OCI-LY7 (cell line): ENCODE data around the gene CARD19. TPM values are rescaled to one million over a fixed set of nuclear protein-coding genes. Genes with fewer than 3 reads are reported as not detected.

Source experiments
- BruUV-seq: library from RNA; stranded (reverse); fragments of 400-500 nt; replicated peaks from 2 replicates; lab custom pipeline; 2021; lab: Mats Ljungman, UMichigan
- CTCF ChIA-PET: fragments of 300-600 bp; sonication (Branson Sonifier 250); formaldehyde crosslinking; loops from one replicate; lab custom pipeline; 2022; ENCODE audit warnings: antibody characterized with exemption; ENCODE audit not compliant: unreplicated experiment; lab: Charles Lee
- POLR2A ChIA-PET: fragments of 300-600 bp; sonication (Branson Sonifier 250); formaldehyde crosslinking; loops from one replicate; lab custom pipeline; 2022; ENCODE audit warnings: antibody characterized with exemption; lab: Charles Lee
- DNase-seq: peaks from one replicate; pipeline ENCODE4 v3.0.0-alpha.2; 2015; ENCODE audit warnings: low spot score
- H2AFZ ChIP-seq: fragments of 200-600 bp; sonication (generic), shearing (Covaris generic); 2 replicates; pipeline ENCODE4 v1.6.1; 2014; ENCODE audit warnings: mild to moderate bottlenecking, antibody characterized with exemption, low read length, moderate library complexity
- H3K27ac ChIP-seq: fragments of 200-600 bp; sonication (generic); 2 replicates; pipeline ENCODE4 v1.5.1; 2014; ENCODE audit warnings: mixed run types, low read depth, mild to moderate bottlenecking, moderate library complexity, low read length, inconsistent platforms; ENCODE audit not compliant: poor library complexity, severe bottlenecking
- H3K36me3 ChIP-seq: fragments of 200-600 bp; sonication (generic); 2 replicates; pipeline ENCODE4 v1.6.1; 2014; ENCODE audit warnings: mild to moderate bottlenecking, antibody characterized with exemption, low read length, moderate library complexity, mixed read lengths; ENCODE audit not compliant: insufficient read depth
- H3K4me1 ChIP-seq: fragments of 200-600 bp; sonication (generic); 2 replicates; pipeline ENCODE4 v1.5.1; 2014; ENCODE audit warnings: mild to moderate bottlenecking, low read length; ENCODE audit not compliant: insufficient read depth, poor library complexity, severe bottlenecking
- H3K4me2 ChIP-seq: fragments of 200-600 bp; sonication (generic); 2 replicates; pipeline ENCODE4 v1.6.1; 2014; ENCODE audit warnings: mild to moderate bottlenecking, low read length
- H3K4me3 ChIP-seq: fragments of 200-600 bp; sonication (generic); 2 replicates; pipeline ENCODE4 v1.5.1; 2014; ENCODE audit warnings: mild to moderate bottlenecking, low read depth, low read length; ENCODE audit not compliant: poor library complexity, severe bottlenecking
- H3K79me2 ChIP-seq: fragments of 200-600 bp; sonication (generic); 2 replicates; pipeline ENCODE4 v1.6.1; 2016; ENCODE audit warnings: low read depth, mild to moderate bottlenecking, low read length, moderate library complexity, mixed read lengths; ENCODE audit not compliant: insufficient read depth
- H3K9me2 ChIP-seq: fragments of 200-600 bp; sonication (generic); 2 replicates; pipeline ENCODE4 v1.6.1; 2016; ENCODE audit warnings: mild to moderate bottlenecking, low read length, mixed read lengths; ENCODE audit not compliant: insufficient read depth
- H3K9me3 ChIP-seq: fragments of 200-600 bp; sonication (generic); 2 replicates; pipeline ENCODE4 v1.6.1; 2014; ENCODE audit warnings: mild to moderate bottlenecking, mixed run types, low read length, mixed read lengths
- H4K20me1 ChIP-seq: fragments of 200-600 bp; sonication (generic); 2 replicates; pipeline ENCODE4 v1.6.1; 2014; ENCODE audit warnings: mild to moderate bottlenecking, antibody characterized with exemption, low read length, moderate library complexity, mixed read lengths; ENCODE audit not compliant: insufficient read depth
- CTCF ChIP-seq: fragments of 200-600 bp; sonication (generic); conservative IDR thresholded peaks from 2 replicates; pipeline ENCODE4 v1.5.1; 2014; ENCODE audit warnings: mild to moderate bottlenecking, antibody characterized with exemption, low read length, moderate library complexity, mixed read lengths
- EZH2phosphoT487 ChIP-seq: fragments of 200-600 bp; sonication (generic); IDR thresholded peaks from 2 replicates; pipeline ENCODE4 v1.6.1; 2018; ENCODE audit warnings: low read depth, borderline replicate concordance, mild to moderate bottlenecking, mixed run types, antibody characterized with exemption, low read length, moderate library complexity, mixed read lengths
- intact Hi-C: fragments of 100-400 bp; cut with micrococcal nuclease; formaldehyde crosslinking; loops from one replicate; pipeline ENCODE4 v1.10.0; 2022; ENCODE audit not compliant: unreplicated experiment
- total RNA-seq, 2 experiments: library from RNA; depleted of rRNA in 1 of 2; stranded (reverse); fragments of >200 nt in 1 of 2; shearing (Covaris generic) in 1 of 2; gene quantifications; 2 replicates each; pipeline ENCODE4 v1.2.3, GENCODE V29; 2014 to 2022

CARD19 gene
- total RNA-seq, 2 experiments from 2014 or later: 15.8 to 26.8 TPM

GRCh38 chr9:93136011-93136440 lies 40.0 kb downstream of the CARD19 start:
- Histone ChIP-seq H3K9me2 (no peaks in the 10 kb centered on the region), H3K27ac (no peak overlapping the region), H3K9me3 (no peaks in the 10 kb centered on the region), H3K4me1 (peaks cover 60% of the 10 kb centered on the region), H3K79me2 (no peaks in the 10 kb centered on the region), H2AFZ (no peak overlapping the region), H4K20me1 (no peaks in the 10 kb centered on the region), H3K4me2 (no peak overlapping the region), H3K36me3 (no peaks in the 10 kb centered on the region), H3K4me3 (no peak overlapping the region)
- no peak for DNase-seq
- ChIA-PET CTCF (no interaction called here), POLR2A (interaction anchor here (0.7 kb wide), 1 partner anchor 69 kb away, joined by 3 read pairs; no protein-coding TSS in a partner anchor)
- TF ChIP-seq EZH2phosphoT487 (no peak), CTCF (no peak)
- intact Hi-C loops: loop anchor here (5.0 kb wide), 1 partner anchor 74 kb away; no protein-coding TSS in a partner anchor
- no TSS peak for BruUV-seq

- Histone ChIP-seq H3K27ac (peak overlapping the region; percentile 46), H3K9me2 (no peaks in the 10 kb centered on the region), H3K36me3 (no peaks in the 10 kb centered on the region), H3K4me3 (no peak overlapping the region), H3K9me3 (no peaks in the 10 kb centered on the region), H3K4me1 (peaks cover 60% of the 10 kb centered on the region), H3K79me2 (no peaks in the 10 kb centered on the region), H3K4me2 (peak overlapping the region; percentile 39; the same call in 1 of the 2 replicates), H4K20me1 (no peaks in the 10 kb centered on the region), H2AFZ (no peak overlapping the region)
- no peak for DNase-seq
- ChIA-PET POLR2A (interaction anchor here (0.8 kb wide), 1 partner anchor 32 kb away, joined by 3 read pairs; no protein-coding TSS in a partner anchor), CTCF (no interaction called here)
- BruUV-seq: no TSS peak
- TF ChIP-seq CTCF (no peak), EZH2phosphoT487 (no peak)
- intact Hi-C loops: loop anchor here (5.0 kb wide), 1 partner anchor 75 kb away; no protein-coding TSS in a partner anchor
These were observed 41.3 kb downstream of the CARD19 start for GRCh38 chr9:93137362-93137761.

- POLR2A ChIA-PET: interaction anchor here (0.7 to 1.1 kb wide), 2 partner anchors 15 to 127 kb away, joined by 5 read pairs; no protein-coding TSS in a partner anchor
- Histone ChIP-seq H3K9me2 (no peaks in the 10 kb centered on the region), H3K27ac (peak overlapping the region; percentile 46), H3K79me2 (no peaks in the 10 kb centered on the region), H3K4me1 (peaks cover 60% of the 10 kb centered on the region), H4K20me1 (no peaks in the 10 kb centered on the region), H3K36me3 (no peaks in the 10 kb centered on the region), H3K9me3 (no peaks in the 10 kb centered on the region), H2AFZ (no peak overlapping the region), H3K4me2 (peak overlapping the region; percentile 39), H3K4me3 (no peak overlapping the region)
- no peak for TF ChIP-seq CTCF
- no peak for TF ChIP-seq EZH2phosphoT487
- BruUV-seq: no TSS peak
- CTCF ChIA-PET: no interaction called here
- intact Hi-C loops: loop anchor here (5.0 kb wide), 1 partner anchor 76 kb away; no protein-coding TSS in a partner anchor
- peak; percentile 74 for DNase-seq
These were observed 42.3 kb downstream of the CARD19 start for GRCh38 chr9:93138171-93138764.
